HEK293 (cell line): ENCODE data around the gene LCN6.

ENCODE experiments used
- CTCF ChIA-PET: fragments of 350-600 bp; formaldehyde crosslinking; extraction: SDS; loops from one replicate; lab custom pipeline; 2021; ENCODE audit warnings: antibody characterized with exemption; lab: Yijun Ruan, JAX
- POLR2A ChIA-PET: fragments of 300-600 bp; formaldehyde crosslinking; extraction: SDS; loops from one replicate; lab custom pipeline; 2020; ENCODE audit warnings: antibody characterized with exemption, inconsistent platforms; lab: Yijun Ruan, JAX
- H3K27ac ChIP-seq: fragments of 200-500 bp; sonication (Bioruptor generic); 2 replicates; pipeline ENCODE4 v1.5.1; 2014; ENCODE audit warnings: low read depth, low read length, control low read depth, inconsistent platforms; ENCODE audit errors: extremely low read depth
- H3K36me3 ChIP-seq, 2 experiments: fragments of 200-500 bp in 1 of 2; sonication (Bioruptor generic) in 1 of 2; 1 replicate in 1 of 2; 2 replicates in 1 of 2; pipeline ENCODE4 v1.5.1; 2014 to 2017; ENCODE audit warnings: inconsistent platforms in 2 of 2, low read length in 2 of 2; ENCODE audit not compliant: control insufficient read depth in 2 of 2, insufficient read depth in 1 of 2
- H3K4me1 ChIP-seq: fragments of 200-500 bp; sonication (Bioruptor generic); 2 replicates; pipeline ENCODE4 v1.5.1; 2014; ENCODE audit warnings: mild to moderate bottlenecking, low read length, inconsistent platforms; ENCODE audit not compliant: control insufficient read depth, insufficient read depth
- H3K4me3 ChIP-seq: 2 replicates; pipeline ENCODE4 v1.5.1; 2011; ENCODE audit warnings: low read depth, mild to moderate bottlenecking, control low read depth, low read length, moderate library complexity
- H3K9me3 ChIP-seq: fragments of 200-500 bp; sonication (Bioruptor generic); 2 replicates; pipeline ENCODE4 v1.5.1; 2014; ENCODE audit warnings: low read depth, low read length, inconsistent platforms; ENCODE audit not compliant: control insufficient read depth, insufficient read depth
- EGR2 ChIP-seq: fragments of 450-650 bp; formaldehyde crosslinking; IDR thresholded peaks from 2 replicates; pipeline ENCODE4 v1.5.1; 2016; ENCODE audit warnings: low read depth, missing biosample characterization, missing genetic modification characterization
- FEZF1 ChIP-seq: fragments of 450-650 bp; formaldehyde crosslinking; IDR thresholded peaks from 2 replicates; pipeline ENCODE4 v1.5.1; 2016; ENCODE audit warnings: missing biosample characterization, missing genetic modification characterization
- GLIS2 ChIP-seq: fragments of 450-650 bp; formaldehyde crosslinking; IDR thresholded peaks from 2 replicates; pipeline ENCODE4 v1.5.1; 2016; ENCODE audit warnings: missing biosample characterization, missing genetic modification characterization
- HIC1 ChIP-seq: fragments of 450-650 bp; formaldehyde crosslinking; IDR thresholded peaks from 2 replicates; pipeline ENCODE4 v1.5.1; 2016; ENCODE audit warnings: missing biosample characterization, missing genetic modification characterization
- KLF1 ChIP-seq: fragments of 450-650 bp; formaldehyde crosslinking; IDR thresholded peaks from 2 replicates; pipeline ENCODE4 v1.5.1; 2016; ENCODE audit warnings: missing biosample characterization, missing genetic modification characterization
- PATZ1 ChIP-seq: fragments of 450-650 bp; formaldehyde crosslinking; IDR thresholded peaks from 2 replicates; pipeline ENCODE4 v1.5.1; 2016; ENCODE audit warnings: missing biosample characterization, missing genetic modification characterization
- PRDM4 ChIP-seq: fragments of 450-650 bp; formaldehyde crosslinking; IDR thresholded peaks from 2 replicates; pipeline ENCODE4 v1.5.1; 2017; ENCODE audit warnings: missing biosample characterization, missing genetic modification characterization
- SALL2 ChIP-seq: fragments of 450-650 bp; formaldehyde crosslinking; IDR thresholded peaks from 2 replicates; pipeline ENCODE4 v1.5.0; 2017; ENCODE audit warnings: missing biosample characterization, mild to moderate bottlenecking, missing genetic modification characterization, borderline replicate concordance
- ZBTB21 ChIP-seq: fragments of 450-650 bp; formaldehyde crosslinking; IDR thresholded peaks from 2 replicates; pipeline ENCODE4 v1.5.1; 2017; ENCODE audit warnings: missing biosample characterization, missing genetic modification characterization
- ZEB2 ChIP-seq: fragments of 450-650 bp; formaldehyde crosslinking; IDR thresholded peaks from 2 replicates; pipeline ENCODE4 v1.5.1; 2016; ENCODE audit warnings: missing biosample characterization, missing genetic modification characterization
- ZNF121 ChIP-seq: fragments of 450-650 bp; formaldehyde crosslinking; IDR thresholded peaks from 2 replicates; pipeline ENCODE4 v1.5.1; 2016; ENCODE audit warnings: missing biosample characterization, missing genetic modification characterization
- ZNF223 ChIP-seq: fragments of 450-650 bp; formaldehyde crosslinking; IDR thresholded peaks from 2 replicates; pipeline ENCODE4 v1.5.1; 2016; ENCODE audit warnings: missing biosample characterization, missing genetic modification characterization
- ZNF335 ChIP-seq: fragments of 450-650 bp; formaldehyde crosslinking; conservative IDR thresholded peaks from 2 replicates; pipeline ENCODE4 v1.5.1; 2016; ENCODE audit warnings: missing biosample characterization, missing genetic modification characterization
- ZNF362 ChIP-seq: fragments of 450-650 bp; formaldehyde crosslinking; IDR thresholded peaks from 2 replicates; pipeline ENCODE4 v1.5.1; 2016; ENCODE audit warnings: missing biosample characterization, missing genetic modification characterization
- ZNF423 ChIP-seq: fragments of 450-650 bp; formaldehyde crosslinking; IDR thresholded peaks from 2 replicates; pipeline ENCODE4 v1.5.1; 2016; ENCODE audit warnings: missing biosample characterization, missing genetic modification characterization
- ZNF521 ChIP-seq: fragments of 450-650 bp; formaldehyde crosslinking; IDR thresholded peaks from 2 replicates; pipeline ENCODE4 v1.5.1; 2017; ENCODE audit warnings: missing biosample characterization, mild to moderate bottlenecking, missing genetic modification characterization
- ZNF548 ChIP-seq: fragments of 450-650 bp; formaldehyde crosslinking; IDR thresholded peaks from 2 replicates; pipeline ENCODE4 v1.5.1; 2016; ENCODE audit warnings: missing biosample characterization, missing genetic modification characterization
- ZNF626 ChIP-seq: fragments of 450-650 bp; sonication (Bioruptor Pico); formaldehyde crosslinking; IDR thresholded peaks from 2 replicates; pipeline ENCODE4 v1.5.1; 2018; ENCODE audit warnings: missing biosample characterization, missing genetic modification characterization, inconsistent platforms
- ZNF704 ChIP-seq: fragments of 450-650 bp; formaldehyde crosslinking; IDR thresholded peaks from 2 replicates; pipeline ENCODE4 v1.5.1; 2016; ENCODE audit warnings: missing biosample characterization, missing genetic modification characterization
- ZSCAN30 ChIP-seq: fragments of 450-650 bp; IDR thresholded peaks from 2 replicates; pipeline ENCODE4 v1.5.1; 2018; ENCODE audit warnings: missing biosample characterization, mild to moderate bottlenecking, missing genetic modification characterization, moderate library complexity

LCN6 gene

GRCh38 chr9:136717399-136717798, 30.9 kb downstream of the LCN6 start:
- CTCF ChIA-PET: no interaction called here

GRCh38 chr9:136714893-136715274, 33.4 kb downstream of the LCN6 start:
- H3K4me3 ChIP-seq: no peak overlapping the region
- H3K9me3 ChIP-seq: no peaks in the 10 kb centered on the region
- H3K27ac ChIP-seq: no peak overlapping the region
- TF ChIP-seq GLIS2 (tag by site-specific recombination) (0 out of 2 replicates have a peak, but pooled peaks have one; percentile 35), KLF1 (0 out of 2 replicates have a peak, but pooled peaks have one; percentile 4), ZNF335 (peak; percentile 40; the same call in 1 of the 2 replicates), ZNF521 (tag by site-specific recombination) (no peak)
- TF ChIP-seq, all 188 proteins: peak for 3
- H3K36me3 ChIP-seq: peaks cover 0 to 32% of the 10 kb centered on the region in 2 experiments; a peak in 2 of 3 replicates
- ChIA-PET POLR2A (interaction anchor here (0.7 to 6.4 kb wide), 3 partner anchors 8 to 46 kb away, joined by 3 to 79 read pairs (median 25); no protein-coding TSS in a partner anchor), CTCF (interaction anchor here (1.0 kb wide), 1 partner anchor 9 kb away, joined by 4 read pairs; no protein-coding TSS in a partner anchor)
- H3K4me1 ChIP-seq: no peaks in the 10 kb centered on the region

More at GRCh38 chr9:136717399-136717798, 30.9 kb downstream of the LCN6 start:
- TF ChIP-seq PATZ1 (0 out of 2 replicates have a peak, but pooled peaks have one; percentile 10), ZEB2 (no peak), FEZF1 (tag by site-specific recombination) (no peak), ZNF548 (no peak), ZBTB21 (no peak)
- no peak overlapping the region for H3K27ac ChIP-seq
- peaks cover 0 to 50% of the 10 kb centered on the region in 2 experiments; a peak in 2 of 3 replicates for H3K36me3 ChIP-seq
- H3K4me3 ChIP-seq: no peak overlapping the region
- POLR2A ChIA-PET: interaction anchor here (0.6 to 2.5 kb wide), 5 partner anchors 8 to 412 kb away, joined by 3 to 28 read pairs (median 5); no protein-coding TSS in a partner anchor
- H3K9me3 ChIP-seq: no peaks in the 10 kb centered on the region
- no peaks in the 10 kb centered on the region for H3K4me1 ChIP-seq

- H3K27ac ChIP-seq: peak overlapping the region; percentile 48
- H3K4me3 ChIP-seq: no peak overlapping the region; the same call in 1 of the 2 replicates
- CTCF ChIA-PET: interaction anchor here (0.7 to 1.6 kb wide), 8 partner anchors 10 to 225 kb away, joined by 3 to 14 read pairs (median 4); partner anchors contain the start of gene LCN8
- peaks cover 0 to 32% of the 10 kb centered on the region in 2 experiments; a peak in 2 of 3 replicates for H3K36me3 ChIP-seq
- POLR2A ChIA-PET: interaction anchor here (0.9 to 6.4 kb wide), 5 partner anchors 8 to 43 kb away, joined by 3 to 79 read pairs (median 11); no protein-coding TSS in a partner anchor
- H3K9me3 ChIP-seq: no peaks in the 10 kb centered on the region
- no peaks in the 10 kb centered on the region for H3K4me1 ChIP-seq
- TF ChIP-seq ZNF423 (tag by site-specific recombination): no peak
- TF ChIP-seq ZNF626 (tag by site-specific recombination): no peak
- peak; percentile 99 for TF ChIP-seq ZNF121 (tag by site-specific recombination)
- TF ChIP-seq HIC1 (tag by site-specific recombination): no peak
- TF ChIP-seq SALL2: no peak
- TF ChIP-seq EGR2 (tag by site-specific recombination): no peak
- no peak for TF ChIP-seq PRDM4 (tag by site-specific recombination)
- no peak for TF ChIP-seq ZNF362 (tag by site-specific recombination)
- TF ChIP-seq KLF1: 0 out of 2 replicates have a peak, but pooled peaks have one; percentile 21
- TF ChIP-seq ZSCAN30: no peak
- TF ChIP-seq ZNF335: peak; percentile 36; the same call in 1 of the 2 replicates
- peak; percentile 72; the same call in 1 of the 2 replicates for TF ChIP-seq ZNF223 (tag by site-specific recombination)
- TF ChIP-seq ZNF704: no peak
- TF ChIP-seq GLIS2 (tag by site-specific recombination): peak; percentile 61
These were observed 34.0 kb downstream of the LCN6 start for GRCh38 chr9:136714096-136714892.
